Measurements from ENCODE around the gene BCAS4.
"Not testable (repeated sequence)": the region's sequence is repeated elsewhere in the genome, so short reads cannot be mapped to it uniquely, and the experiment has no call there.

BCAS4 gene

DNA sequence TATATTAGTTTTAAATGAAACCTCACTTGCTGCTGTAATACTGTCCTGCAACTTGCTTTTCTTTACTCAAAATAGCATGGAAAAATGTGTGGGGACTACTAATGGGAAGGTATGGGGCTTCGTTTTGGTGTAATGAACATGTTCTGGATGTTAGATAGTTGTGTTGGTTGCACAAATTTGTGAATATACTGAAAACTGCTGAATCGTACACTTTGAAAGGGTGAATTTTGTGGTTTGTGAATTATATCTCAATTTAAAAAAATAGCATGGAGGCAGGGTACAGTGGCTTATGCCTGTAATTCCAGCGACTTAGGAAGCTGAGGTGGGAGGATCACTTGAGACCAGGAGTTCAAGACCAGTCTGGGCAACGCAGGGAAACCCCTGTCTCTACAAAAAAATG is 2.3 kb downstream of the BCAS4 start:
- no peak for DNase-seq (ENCODE audit: low read depth)
- TF ChIP-seq, protein P1, sequence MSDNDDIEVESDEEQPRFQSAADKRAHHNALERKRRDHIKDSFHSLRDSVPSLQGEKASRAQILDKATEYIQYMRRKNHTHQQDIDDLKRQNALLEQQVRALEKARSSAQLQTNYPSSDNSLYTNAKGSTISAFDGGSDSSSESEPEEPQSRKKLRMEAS (IDR thresholded peaks at IDR 0.05; ENCODE audit: low read depth, low read length), result no peak
- TF ChIP-seq POLR2A (IDR thresholded peaks at IDR 0.05; ENCODE audit: extremely low read depth, insufficient read length) (no peak), MYC (IDR thresholded peaks at IDR 0.05; ENCODE audit: low read depth, low read length) (no peak)
- H3K4me3 ChIP-seq (ENCODE audit: low read depth, low read length), result no peak overlapping the region

DNA sequence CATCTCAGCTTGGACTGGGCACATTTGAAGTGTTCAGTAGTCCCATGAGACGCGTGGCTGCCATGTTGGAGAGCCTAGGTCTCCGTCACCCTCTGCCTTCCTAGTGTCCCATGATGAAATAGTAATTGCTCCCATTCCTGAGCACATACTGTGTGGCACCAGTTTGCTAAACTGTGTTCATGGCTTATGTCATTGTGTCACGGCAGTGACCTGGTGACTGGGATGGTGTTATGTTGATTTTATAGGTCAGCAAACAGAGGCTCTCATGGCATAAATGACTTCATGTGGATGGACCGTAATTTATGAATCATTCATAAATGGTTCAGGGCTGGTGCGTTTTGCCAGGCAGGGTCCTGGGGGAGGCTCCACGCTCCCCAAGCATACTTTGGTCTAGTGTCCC is 3.8 kb downstream of the BCAS4 start:
- H3K4me3 ChIP-seq (ENCODE audit: low read depth, low read length), result no peak overlapping the region
- no peak for DNase-seq (ENCODE audit: low read depth)
- no peak for TF ChIP-seq MYC (IDR thresholded peaks at IDR 0.05; ENCODE audit: low read depth, low read length)
- TF ChIP-seq, protein P2, sequence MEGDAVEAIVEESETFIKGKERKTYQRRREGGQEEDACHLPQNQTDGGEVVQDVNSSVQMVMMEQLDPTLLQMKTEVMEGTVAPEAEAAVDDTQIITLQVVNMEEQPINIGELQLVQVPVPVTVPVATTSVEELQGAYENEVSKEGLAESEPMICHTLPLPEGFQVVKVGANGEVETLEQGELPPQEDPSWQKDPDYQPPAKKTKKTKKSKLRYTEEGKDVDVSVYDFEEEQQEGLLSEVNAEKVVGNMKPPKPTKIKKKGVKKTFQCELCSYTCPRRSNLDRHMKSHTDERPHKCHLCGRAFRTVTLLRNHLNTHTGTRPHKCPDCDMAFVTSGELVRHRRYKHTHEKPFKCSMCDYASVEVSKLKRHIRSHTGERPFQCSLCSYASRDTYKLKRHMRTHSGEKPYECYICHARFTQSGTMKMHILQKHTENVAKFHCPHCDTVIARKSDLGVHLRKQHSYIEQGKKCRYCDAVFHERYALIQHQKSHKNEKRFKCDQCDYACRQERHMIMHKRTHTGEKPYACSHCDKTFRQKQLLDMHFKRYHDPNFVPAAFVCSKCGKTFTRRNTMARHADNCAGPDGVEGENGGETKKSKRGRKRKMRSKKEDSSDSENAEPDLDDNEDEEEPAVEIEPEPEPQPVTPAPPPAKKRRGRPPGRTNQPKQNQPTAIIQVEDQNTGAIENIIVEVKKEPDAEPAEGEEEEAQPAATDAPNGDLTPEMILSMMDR (IDR thresholded peaks at IDR 0.05; ENCODE audit: low read depth, low read length), result no peak
- TF ChIP-seq POLR2A (IDR thresholded peaks at IDR 0.05; ENCODE audit: extremely low read depth, insufficient read length), result no peak
- TF ChIP-seq, protein P1 (IDR thresholded peaks at IDR 0.05; ENCODE audit: low read depth, low read length), result no peak

DNA sequence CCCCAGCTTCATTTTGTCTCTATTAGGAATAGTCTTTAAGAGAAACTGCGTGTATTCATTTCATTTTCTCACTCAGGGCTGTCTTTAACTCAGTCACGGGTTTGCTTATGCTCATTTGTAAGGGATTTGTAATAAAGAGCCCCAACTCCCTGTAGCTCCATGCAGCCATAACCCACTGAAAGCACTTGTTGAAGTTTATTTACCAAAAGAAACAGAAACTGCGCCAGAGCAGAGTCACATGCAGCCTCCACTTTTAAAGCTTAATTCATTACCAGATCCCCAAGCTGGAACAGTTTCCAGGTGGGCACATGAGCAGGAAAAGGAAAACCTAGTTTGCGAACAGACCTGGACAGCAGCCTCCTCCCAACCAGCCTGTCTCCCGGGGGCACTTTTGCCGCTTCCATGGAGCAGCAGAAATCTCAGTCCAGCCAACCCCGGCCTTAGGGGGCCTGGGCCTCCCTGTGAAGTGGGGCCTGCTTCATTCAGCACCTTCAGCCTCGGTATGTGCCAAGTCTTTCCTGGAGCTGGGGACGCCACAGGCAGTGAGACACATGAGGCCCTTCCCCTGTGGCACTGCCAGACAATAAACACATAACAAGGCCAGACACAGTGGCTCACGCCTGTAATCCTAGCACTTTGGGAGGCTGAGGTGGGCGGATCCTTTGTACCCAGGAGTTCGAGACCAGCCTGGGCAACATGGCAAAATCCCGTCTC is 4.5 kb downstream of the BCAS4 start:
- DNase-seq (ENCODE audit: low read depth), result no peak
- no peak overlapping the region for H3K4me3 ChIP-seq (ENCODE audit: low read depth, low read length)
- no peak for TF ChIP-seq POLR2A (IDR thresholded peaks at IDR 0.05; ENCODE audit: extremely low read depth, insufficient read length)
- TF ChIP-seq, protein P2 (IDR thresholded peaks at IDR 0.05; ENCODE audit: low read depth, low read length), result no peak
- TF ChIP-seq, protein P1 (IDR thresholded peaks at IDR 0.05; ENCODE audit: low read depth, low read length), result no peak
- TF ChIP-seq MYC (IDR thresholded peaks at IDR 0.05; ENCODE audit: low read depth, low read length), result no peak

DNA sequence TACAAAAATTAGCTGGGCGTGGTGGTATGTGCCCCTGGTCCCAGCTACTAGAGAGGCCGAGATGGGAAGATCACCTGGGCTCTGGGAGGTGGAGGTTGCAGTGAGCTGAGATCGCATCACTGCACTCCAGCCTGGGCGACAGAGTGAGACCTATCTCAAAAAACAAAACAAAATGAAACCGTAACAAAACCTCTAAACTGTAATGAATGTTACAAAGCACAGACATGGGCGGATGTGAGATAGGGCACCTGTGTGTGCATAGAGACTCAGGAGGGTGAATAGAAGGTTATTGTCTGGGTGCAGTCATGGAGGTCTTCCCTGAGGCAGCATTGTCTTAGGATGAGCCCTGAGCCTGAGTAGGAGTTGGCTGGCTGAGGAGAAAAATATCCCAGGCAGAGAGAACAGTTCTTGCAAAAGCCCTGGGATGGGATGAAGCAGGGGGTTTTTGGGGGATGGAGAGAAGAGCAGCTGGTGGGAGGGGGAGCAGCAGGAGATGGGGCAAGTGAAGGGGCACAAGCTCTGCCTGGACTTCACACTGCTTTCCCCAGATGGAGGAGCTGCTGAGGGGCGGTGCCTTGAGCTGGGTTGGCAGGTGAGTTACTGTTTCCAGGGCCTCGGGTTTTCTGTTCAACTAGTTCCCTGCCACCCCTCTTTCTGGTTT is 5.2 kb downstream of the BCAS4 start:
- no peak overlapping the region for H3K4me3 ChIP-seq (ENCODE audit: low read depth, low read length)

DNA sequence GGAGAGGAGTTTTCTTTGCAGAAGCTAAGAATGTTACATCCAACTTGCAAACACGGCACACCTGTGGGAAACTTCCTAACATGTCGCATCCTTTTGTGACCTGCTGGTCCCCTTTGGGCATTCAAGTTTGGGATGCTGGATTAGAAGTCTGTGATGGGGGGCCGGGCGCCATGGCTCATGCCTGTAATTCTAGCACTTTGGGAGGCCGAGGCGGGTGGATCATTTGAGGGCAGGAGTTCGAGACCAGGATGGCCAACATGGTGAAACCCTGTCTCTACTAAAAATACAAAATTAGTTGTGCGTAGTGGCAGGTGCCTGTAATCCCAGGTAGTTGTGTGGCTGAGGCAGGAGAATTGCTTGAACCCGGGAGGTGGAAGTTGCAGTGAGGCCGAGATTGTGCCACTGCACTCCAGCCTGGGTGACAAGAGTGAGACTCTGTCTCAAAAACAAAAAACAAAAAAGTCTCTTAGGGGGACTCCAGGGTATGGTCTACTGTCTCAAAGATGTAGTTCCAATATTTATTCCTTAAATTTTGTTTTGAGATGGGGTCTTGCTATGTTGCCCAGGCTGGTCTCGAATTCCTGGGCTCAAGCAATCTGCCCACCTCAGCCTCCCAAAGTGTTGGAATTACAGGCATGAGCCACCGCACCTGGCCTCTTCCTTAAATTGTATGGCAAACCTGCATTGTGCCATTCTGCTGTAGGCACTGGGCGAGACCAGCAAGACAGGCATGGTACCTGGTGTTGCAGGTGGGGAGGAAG is 6.3 kb downstream of the BCAS4 start:
- DNase-seq (ENCODE audit: low read depth), result not testable (repeated sequence)

More for the DNA sequence above, 5.2 kb downstream of the BCAS4 start:
- TF ChIP-seq POLR2A (IDR thresholded peaks at IDR 0.05; ENCODE audit: extremely low read depth, insufficient read length) (no peak), MYC (IDR thresholded peaks at IDR 0.05; ENCODE audit: low read depth, low read length) (no peak)
- TF ChIP-seq, protein P2 (IDR thresholded peaks at IDR 0.05; ENCODE audit: low read depth, low read length), result no peak
- TF ChIP-seq, protein P1 (IDR thresholded peaks at IDR 0.05; ENCODE audit: low read depth, low read length), result no peak
- DNase-seq (ENCODE audit: low read depth), result no peak

DNA sequence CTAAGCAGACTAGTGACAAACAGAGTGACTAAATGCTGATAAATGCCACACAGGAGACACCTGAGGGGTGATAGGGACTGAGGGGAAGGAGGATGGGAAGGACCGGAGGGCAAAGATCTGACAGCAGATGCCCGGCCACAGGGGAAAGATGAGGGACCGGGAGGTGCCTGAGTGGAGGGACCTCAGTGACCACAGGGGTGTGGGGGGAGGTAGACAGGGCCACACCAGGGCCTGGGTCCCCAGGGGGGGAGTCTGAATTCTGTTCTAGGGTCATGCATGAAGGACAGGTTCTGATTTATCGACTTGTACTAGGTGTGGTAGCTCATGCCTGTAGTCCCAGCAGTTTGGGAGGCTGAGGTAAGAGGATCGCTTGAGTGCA is 6.9 kb downstream of the BCAS4 start:
- no peak for TF ChIP-seq MYC (IDR thresholded peaks at IDR 0.05; ENCODE audit: low read depth, low read length)
- no peak for TF ChIP-seq POLR2A (IDR thresholded peaks at IDR 0.05; ENCODE audit: extremely low read depth, insufficient read length)
- TF ChIP-seq, protein P2 (IDR thresholded peaks at IDR 0.05; ENCODE audit: low read depth, low read length), result no peak
- TF ChIP-seq, protein P1 (IDR thresholded peaks at IDR 0.05; ENCODE audit: low read depth, low read length), result no peak
- no peak for DNase-seq (ENCODE audit: low read depth)
- H3K4me3 ChIP-seq (ENCODE audit: low read depth, low read length), result no peak overlapping the region

More for the DNA sequence above, 6.3 kb downstream of the BCAS4 start:
- H3K4me3 ChIP-seq (ENCODE audit: low read depth, low read length), result not testable (repeated sequence)
